OCI-LY7 (cell line): Measurements from ENCODE around the gene REC8. TPM values are rescaled to one million over a fixed set of nuclear protein-coding genes. Genes with fewer than 3 reads are reported as not detected.

Experiments used
- BruUV-seq: library from RNA; stranded (reverse); fragments of 400-500 nt; replicated peaks from 2 replicates; lab custom pipeline; 2021; lab: Mats Ljungman, UMichigan
- CTCF ChIA-PET: fragments of 300-600 bp; sonication (Branson Sonifier 250); formaldehyde crosslinking; loops from one replicate; lab custom pipeline; 2022; ENCODE audit warnings: antibody characterized with exemption; ENCODE audit not compliant: unreplicated experiment; lab: Charles Lee
- POLR2A ChIA-PET: fragments of 300-600 bp; sonication (Branson Sonifier 250); formaldehyde crosslinking; loops from one replicate; lab custom pipeline; 2022; ENCODE audit warnings: antibody characterized with exemption; lab: Charles Lee
- DNase-seq: peaks from one replicate; pipeline ENCODE4 v3.0.0-alpha.2; 2015; ENCODE audit warnings: low spot score
- H2AFZ ChIP-seq: fragments of 200-600 bp; sonication (generic), shearing (Covaris generic); 2 replicates; pipeline ENCODE4 v1.6.1; 2014; ENCODE audit warnings: mild to moderate bottlenecking, antibody characterized with exemption, low read length, moderate library complexity
- H3K27ac ChIP-seq: fragments of 200-600 bp; sonication (generic); 2 replicates; pipeline ENCODE4 v1.5.1; 2014; ENCODE audit warnings: mixed run types, low read depth, mild to moderate bottlenecking, moderate library complexity, low read length, inconsistent platforms; ENCODE audit not compliant: poor library complexity, severe bottlenecking
- H3K36me3 ChIP-seq: fragments of 200-600 bp; sonication (generic); 2 replicates; pipeline ENCODE4 v1.6.1; 2014; ENCODE audit warnings: mild to moderate bottlenecking, antibody characterized with exemption, low read length, moderate library complexity, mixed read lengths; ENCODE audit not compliant: insufficient read depth
- H3K4me1 ChIP-seq: fragments of 200-600 bp; sonication (generic); 2 replicates; pipeline ENCODE4 v1.5.1; 2014; ENCODE audit warnings: mild to moderate bottlenecking, low read length; ENCODE audit not compliant: insufficient read depth, poor library complexity, severe bottlenecking
- H3K4me2 ChIP-seq: fragments of 200-600 bp; sonication (generic); 2 replicates; pipeline ENCODE4 v1.6.1; 2014; ENCODE audit warnings: mild to moderate bottlenecking, low read length
- H3K4me3 ChIP-seq: fragments of 200-600 bp; sonication (generic); 2 replicates; pipeline ENCODE4 v1.5.1; 2014; ENCODE audit warnings: mild to moderate bottlenecking, low read depth, low read length; ENCODE audit not compliant: poor library complexity, severe bottlenecking
- H3K79me2 ChIP-seq: fragments of 200-600 bp; sonication (generic); 2 replicates; pipeline ENCODE4 v1.6.1; 2016; ENCODE audit warnings: low read depth, mild to moderate bottlenecking, low read length, moderate library complexity, mixed read lengths; ENCODE audit not compliant: insufficient read depth
- H3K9me2 ChIP-seq: fragments of 200-600 bp; sonication (generic); 2 replicates; pipeline ENCODE4 v1.6.1; 2016; ENCODE audit warnings: mild to moderate bottlenecking, low read length, mixed read lengths; ENCODE audit not compliant: insufficient read depth
- H3K9me3 ChIP-seq: fragments of 200-600 bp; sonication (generic); 2 replicates; pipeline ENCODE4 v1.6.1; 2014; ENCODE audit warnings: mild to moderate bottlenecking, mixed run types, low read length, mixed read lengths
- H4K20me1 ChIP-seq: fragments of 200-600 bp; sonication (generic); 2 replicates; pipeline ENCODE4 v1.6.1; 2014; ENCODE audit warnings: mild to moderate bottlenecking, antibody characterized with exemption, low read length, moderate library complexity, mixed read lengths; ENCODE audit not compliant: insufficient read depth
- CTCF ChIP-seq: fragments of 200-600 bp; sonication (generic); conservative IDR thresholded peaks from 2 replicates; pipeline ENCODE4 v1.5.1; 2014; ENCODE audit warnings: mild to moderate bottlenecking, antibody characterized with exemption, low read length, moderate library complexity, mixed read lengths
- EZH2phosphoT487 ChIP-seq: fragments of 200-600 bp; sonication (generic); IDR thresholded peaks from 2 replicates; pipeline ENCODE4 v1.6.1; 2018; ENCODE audit warnings: low read depth, borderline replicate concordance, mild to moderate bottlenecking, mixed run types, antibody characterized with exemption, low read length, moderate library complexity, mixed read lengths
- intact Hi-C: fragments of 100-400 bp; cut with micrococcal nuclease; formaldehyde crosslinking; loops from one replicate; pipeline ENCODE4 v1.10.0; 2022; ENCODE audit not compliant: unreplicated experiment
- total RNA-seq, 2 experiments: library from RNA; depleted of rRNA in 1 of 2; stranded (reverse); fragments of >200 nt in 1 of 2; shearing (Covaris generic) in 1 of 2; gene quantifications; 2 replicates each; pipeline ENCODE4 v1.2.3, GENCODE V29; 2014 to 2022

Gene REC8
- total RNA-seq, 2 experiments from 2014 or later, result 9.8 to 14.2 TPM

- Histone ChIP-seq H3K4me2 (no peak overlapping the region), H4K20me1 (no peaks in the 10 kb centered on the region), H3K36me3 (peaks cover 69% of the 10 kb centered on the region), H3K27ac (no peak overlapping the region), H3K9me3 (no peaks in the 10 kb centered on the region), H3K4me3 (no peak overlapping the region), H3K79me2 (peaks cover 7% of the 10 kb centered on the region; the same call in 1 of the 2 replicates), H3K9me2 (no peaks in the 10 kb centered on the region), H3K4me1 (peaks cover 16% of the 10 kb centered on the region), H2AFZ (no peak overlapping the region)
- no peak for TF ChIP-seq CTCF
- TF ChIP-seq EZH2phosphoT487, result no peak
- no peak for DNase-seq
- BruUV-seq, result no TSS peak
- intact Hi-C loops, result loop anchor here (2.0 kb wide), 1 partner anchor 29 kb away; the partner anchor contains the start of gene IPO4
- CTCF ChIA-PET, result interaction anchor here (2.1 kb wide), 1 partner anchor 52 kb away, joined by 8 read pairs; no protein-coding TSS in a partner anchor
- POLR2A ChIA-PET, result interaction anchor here (0.7 to 2.7 kb wide), 3 partner anchors 11 to 597 kb away, joined by 3 to 15 read pairs (median 4); partner anchors contain the start of genes PSME2 and RNF31
Measured at GRCh38 chr14:24159777-24160498, 11.9 kb upstream of the REC8 start.

- Histone ChIP-seq H3K9me3 (no peaks in the 10 kb centered on the region), H3K4me2 (no peak overlapping the region), H3K27ac (peak overlapping the region; percentile 15), H3K4me1 (peaks cover 16% of the 10 kb centered on the region), H3K4me3 (no peak overlapping the region), H3K79me2 (peaks cover 7% of the 10 kb centered on the region; the same call in 1 of the 2 replicates), H3K36me3 (peaks cover 69% of the 10 kb centered on the region), H4K20me1 (no peaks in the 10 kb centered on the region), H3K9me2 (no peaks in the 10 kb centered on the region), H2AFZ (no peak overlapping the region)
- BruUV-seq, result no TSS peak
- intact Hi-C loops, result loop anchor here (2.0 kb wide), 1 partner anchor 28 kb away; the partner anchor contains the start of gene IPO4
- POLR2A ChIA-PET, result interaction anchor here (0.9 to 2.7 kb wide), 6 partner anchors 12 to 71 kb away, joined by 3 to 15 read pairs (median 3); partner anchors contain the start of genes DCAF11, IPO4, PSME2 and RNF31
- CTCF ChIA-PET, result interaction anchor here (1.0 to 2.1 kb wide), 6 partner anchors 12 to 66 kb away, joined by 3 to 8 read pairs (median 4); partner anchors contain the start of genes CHMP4A, DCAF11, EMC9 and NRL
- no peak for TF ChIP-seq CTCF
- TF ChIP-seq EZH2phosphoT487, result no peak
- no peak for DNase-seq
Measured at GRCh38 chr14:24160499-24160849, 11.4 kb upstream of the REC8 start.
